HG03432 (cell line): ENCODE results near the gene RASA2.
A peak's percentile ranks its signal among the peaks of the same experiment; 100 is the strongest.
"Not testable (repeated sequence)": the region's sequence is repeated elsewhere in the genome, so short reads cannot be mapped to it uniquely, and the experiment has no call there.

Experiments
- ATAC-seq: cut with Tn5 transposase; IDR thresholded peaks from one replicate; pipeline ENCODE4 v1.9.1; 2021; ENCODE audit warnings: mild to moderate bottlenecking, moderate library complexity; ENCODE audit not compliant: unreplicated experiment

RASA2 gene

DNA sequence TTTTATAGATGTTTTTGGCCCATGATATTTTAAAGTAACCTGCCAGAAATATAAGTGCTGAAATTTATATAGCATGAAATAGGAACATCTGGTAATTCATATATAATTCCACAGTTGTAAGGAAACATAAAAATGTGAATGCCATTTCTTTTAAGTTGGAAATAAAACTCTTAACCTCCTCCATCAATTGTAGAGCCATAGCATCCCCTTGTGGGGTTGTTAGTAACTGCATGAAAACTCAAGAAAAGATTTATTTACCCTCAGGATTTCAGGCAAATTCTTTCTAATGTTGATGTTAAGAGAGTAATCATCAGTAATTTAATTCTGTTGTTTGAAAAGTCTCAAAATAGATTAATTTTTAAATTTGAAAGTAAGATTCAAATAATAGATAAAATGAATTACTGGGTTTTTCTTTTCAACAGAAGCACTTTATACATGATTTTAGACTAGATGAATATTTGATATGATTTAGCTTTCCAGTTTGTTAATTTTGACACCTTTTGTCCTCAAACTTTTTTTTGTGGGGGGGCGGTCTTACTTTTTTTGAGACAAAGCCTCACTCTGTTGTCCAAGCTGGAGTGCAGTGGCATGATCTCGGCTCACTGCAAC, 74.7 kb downstream of the RASA2 start:
- ATAC-seq, result no peak

DNA sequence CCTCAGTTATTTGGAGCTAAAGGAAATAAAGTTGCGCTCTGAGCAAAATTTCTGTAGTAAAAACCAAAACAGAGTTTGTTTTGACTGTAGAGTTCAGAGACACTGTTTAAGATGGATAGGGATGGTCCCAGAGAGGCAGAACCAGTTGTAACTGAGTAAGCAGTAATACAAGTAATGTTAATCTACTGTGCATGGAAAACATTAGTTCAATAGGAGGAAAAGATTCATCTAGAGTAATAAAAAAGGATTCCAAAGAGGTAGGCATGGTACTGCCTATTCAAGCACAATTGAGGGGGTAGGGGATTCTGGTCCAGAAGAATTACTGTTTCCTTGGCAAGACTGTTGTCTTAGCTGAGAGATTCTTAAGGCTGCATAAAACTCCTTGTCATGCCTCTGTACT, 77.4 kb downstream of the RASA2 start:
- ATAC-seq, result no peak

DNA sequence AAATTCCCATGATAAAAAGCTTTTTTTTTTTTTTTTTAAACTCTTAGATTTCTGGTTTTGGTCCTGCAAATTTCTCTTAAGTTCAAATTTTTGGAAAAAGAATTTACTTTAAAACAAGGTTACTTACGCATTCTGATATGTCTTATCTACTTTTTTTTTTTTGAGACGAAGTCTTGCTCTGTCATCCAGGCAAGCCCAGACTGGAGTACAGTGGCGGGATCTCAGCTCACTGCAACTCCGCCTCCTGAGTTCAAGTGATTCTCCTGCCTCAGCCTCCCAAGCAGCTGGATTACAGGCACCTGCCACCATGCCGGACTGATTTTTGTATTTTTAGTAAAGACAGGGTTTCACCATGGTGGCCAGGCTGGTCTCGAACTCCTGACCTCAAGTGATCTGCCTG, 83.2 kb downstream of the RASA2 start:
- no peak for ATAC-seq

DNA sequence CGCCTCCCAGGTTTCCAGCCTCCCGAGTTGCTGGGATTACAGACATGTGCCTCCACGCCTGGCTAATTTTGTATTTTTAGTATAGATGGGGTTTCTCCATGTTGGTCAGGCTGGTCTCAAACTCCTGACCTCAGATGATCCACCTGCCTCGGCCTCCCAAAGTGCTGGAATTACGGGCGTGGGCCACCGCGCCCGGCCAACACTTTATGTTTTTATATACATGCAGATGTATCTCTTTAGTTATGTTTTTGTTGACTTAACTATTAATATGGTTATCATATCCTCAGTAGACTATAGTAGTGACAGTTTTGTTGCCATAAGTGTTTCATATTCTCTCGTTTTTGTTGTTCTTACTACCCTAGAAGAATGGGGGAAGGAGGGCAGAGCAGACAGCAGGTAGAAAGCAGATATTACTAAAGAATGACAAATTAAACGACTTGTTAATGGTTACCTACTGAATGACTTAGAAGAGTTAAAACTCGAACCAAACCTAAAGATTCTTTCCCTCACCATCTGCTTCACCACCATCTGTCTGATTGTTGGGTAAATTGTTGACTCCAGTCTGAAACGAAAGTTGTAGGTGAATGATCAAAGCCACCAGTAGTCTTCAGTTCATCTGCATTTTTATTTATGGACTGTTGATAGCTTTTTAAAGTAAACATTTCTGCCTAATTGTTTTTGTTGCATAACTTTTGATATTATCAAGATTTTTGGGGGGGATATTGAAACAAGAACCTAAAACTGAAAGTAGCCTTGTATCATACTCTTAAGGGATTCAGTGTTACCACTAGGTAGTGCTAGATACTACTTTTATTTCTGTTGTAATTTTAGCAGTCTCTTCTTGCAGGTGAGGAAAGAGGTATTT, 89.3 kb downstream of the RASA2 start:
- ATAC-seq, result peak; percentile 76

DNA sequence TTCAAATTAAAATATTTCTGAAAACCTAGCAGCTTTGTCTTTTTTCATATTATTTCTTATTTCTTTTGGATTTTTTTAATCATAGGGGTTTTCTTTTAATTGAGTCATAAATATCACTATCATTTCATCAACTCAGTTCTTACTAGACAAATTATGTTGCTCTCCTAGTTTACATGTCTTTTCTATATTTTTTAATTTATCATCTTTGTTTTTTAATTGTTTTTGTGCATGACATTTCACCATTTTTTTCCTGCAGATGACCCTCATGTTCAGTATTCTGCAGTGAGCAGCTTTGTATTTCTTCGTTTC, 89.9 kb downstream of the RASA2 start:
- no peak for ATAC-seq

DNA sequence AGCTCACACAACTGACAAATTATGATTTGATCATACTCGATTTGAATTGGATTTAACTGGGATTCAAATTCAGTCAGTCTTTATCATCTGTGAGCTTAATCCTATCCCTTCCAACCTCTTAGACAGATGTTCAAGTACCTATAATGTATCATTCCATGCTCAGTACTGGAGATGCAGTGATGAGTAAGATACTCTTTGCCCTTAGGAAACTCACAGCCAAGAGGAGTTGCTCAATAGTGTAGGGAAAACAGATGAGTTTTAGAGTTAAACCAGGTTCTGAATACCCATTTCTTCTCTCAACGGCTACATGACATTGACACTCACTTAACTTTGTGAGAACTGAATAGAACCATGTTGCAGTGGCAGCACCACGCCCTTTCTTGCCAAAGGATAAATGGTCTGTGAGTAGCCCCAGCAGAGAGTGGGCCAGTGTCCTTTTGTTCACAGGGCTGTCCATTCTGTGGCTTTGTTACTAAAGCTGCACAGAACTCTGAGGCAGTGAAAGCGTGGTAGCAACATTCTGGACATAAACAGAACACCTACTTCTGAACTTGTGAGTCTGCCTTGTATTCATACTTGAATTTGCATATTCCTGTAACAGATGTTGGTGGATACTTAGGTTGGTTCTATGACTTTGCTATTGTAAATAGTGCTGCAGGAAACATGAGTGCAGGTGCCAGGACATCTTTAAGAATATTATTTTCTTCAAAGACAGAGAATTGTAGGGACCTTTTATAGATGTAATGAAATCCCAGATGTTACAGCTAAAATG, 91.6 kb downstream of the RASA2 start:
- no peak for ATAC-seq

DNA sequence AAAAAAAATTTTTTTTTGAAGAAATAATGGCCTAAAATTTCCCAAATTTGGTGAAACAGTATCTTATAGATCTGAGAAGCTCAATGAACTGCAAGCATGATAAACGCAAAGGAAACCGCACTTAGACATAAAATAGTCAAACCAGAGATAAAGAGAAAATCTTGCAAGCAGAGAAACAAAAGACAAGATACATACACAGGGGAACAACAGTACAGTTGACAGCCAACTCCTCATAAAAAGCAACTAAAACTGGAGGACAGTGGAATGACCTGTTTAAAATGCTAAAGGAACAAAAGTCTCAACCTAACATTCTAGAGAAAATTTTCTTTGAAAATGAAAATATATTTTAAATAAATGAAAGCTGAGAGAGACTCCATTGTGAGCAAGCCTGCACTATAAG, 107.5 kb downstream of the RASA2 start:
- no peak for ATAC-seq

DNA sequence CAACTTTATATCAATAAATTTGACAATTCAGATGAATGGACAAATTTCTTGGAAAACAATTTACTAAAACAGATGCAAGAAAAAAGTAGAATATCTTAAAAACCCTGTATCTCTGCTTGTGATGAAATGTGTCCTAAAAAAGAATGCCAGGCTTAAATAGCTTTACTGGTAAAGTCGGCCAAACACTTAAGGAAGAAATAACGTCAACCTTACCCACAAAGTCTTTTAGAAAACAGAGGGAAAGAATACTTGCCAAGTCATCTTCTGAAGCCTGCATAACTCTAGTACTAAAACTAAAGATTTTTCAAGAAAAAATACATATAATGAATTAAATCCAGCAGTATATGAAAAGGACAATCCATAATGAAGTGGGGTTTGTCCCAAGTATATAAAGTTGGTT, 111.1 kb downstream of the RASA2 start:
- ATAC-seq, result no peak

DNA sequence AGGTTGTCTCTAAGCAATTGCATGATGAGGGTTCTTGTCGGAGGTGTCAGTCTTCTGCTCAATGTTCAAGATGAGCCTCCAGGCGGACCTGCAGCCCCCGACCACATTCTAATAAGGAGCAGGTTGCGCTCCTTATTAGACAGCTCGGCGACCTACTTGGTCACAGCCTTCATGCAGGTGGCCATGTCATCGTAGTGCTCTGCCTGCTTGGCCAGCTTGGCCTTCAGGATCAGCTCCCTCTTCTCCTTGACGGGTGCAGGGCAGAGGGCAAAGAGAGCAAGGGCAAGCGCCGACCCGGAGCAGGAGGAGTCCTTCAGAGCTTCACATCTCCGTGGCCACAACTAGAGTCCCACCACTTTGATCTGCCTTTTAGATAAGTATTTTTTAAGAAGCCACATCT, 113.5 kb downstream of the RASA2 start:
- ATAC-seq, result no peak

DNA sequence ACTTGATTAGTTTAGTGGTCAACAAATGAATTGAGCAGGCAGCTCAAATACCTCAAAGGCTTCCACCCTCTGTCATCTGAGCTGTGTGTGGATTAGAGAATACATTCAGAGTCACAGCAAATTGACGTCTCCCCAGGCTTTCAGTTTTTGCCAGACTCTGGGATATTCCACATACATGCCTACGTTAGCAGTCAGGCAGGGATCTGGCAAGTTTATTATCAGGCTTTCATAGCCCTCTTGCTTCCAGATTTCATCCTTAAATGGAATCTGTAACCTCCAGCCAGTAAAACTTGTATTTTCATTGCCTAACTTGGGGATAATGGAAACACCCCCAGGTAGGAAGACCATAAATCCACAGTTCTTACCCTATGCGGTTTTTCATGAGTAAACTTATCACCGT, 115.9 kb downstream of the RASA2 start:
- ATAC-seq, result no peak

DNA sequence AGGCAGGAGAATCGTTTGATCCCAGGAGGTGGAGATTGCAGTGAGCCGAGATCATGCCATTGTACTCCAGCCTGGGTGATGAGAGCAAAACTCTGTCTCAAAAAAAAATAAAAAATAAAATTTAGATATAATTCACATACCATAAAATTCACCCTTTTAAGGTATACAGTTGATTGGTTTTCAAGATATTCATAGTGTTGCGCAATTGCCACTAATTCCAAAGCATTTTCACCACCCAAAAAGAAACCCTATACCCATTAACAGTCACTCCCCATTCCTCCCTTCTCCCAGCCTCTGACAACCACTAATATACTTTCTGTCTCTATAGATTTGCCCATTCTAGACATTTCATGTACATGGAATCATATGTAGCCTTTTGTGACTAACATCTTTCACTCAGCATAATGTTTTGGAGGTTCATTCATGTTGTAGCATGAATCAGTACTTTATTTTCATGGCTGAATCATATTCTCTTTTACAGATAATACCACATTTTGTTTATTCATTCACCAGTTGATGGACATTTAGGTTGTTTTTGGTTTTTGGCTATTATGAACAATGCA, 116.7 kb downstream of the RASA2 start:
- no peak for ATAC-seq

DNA sequence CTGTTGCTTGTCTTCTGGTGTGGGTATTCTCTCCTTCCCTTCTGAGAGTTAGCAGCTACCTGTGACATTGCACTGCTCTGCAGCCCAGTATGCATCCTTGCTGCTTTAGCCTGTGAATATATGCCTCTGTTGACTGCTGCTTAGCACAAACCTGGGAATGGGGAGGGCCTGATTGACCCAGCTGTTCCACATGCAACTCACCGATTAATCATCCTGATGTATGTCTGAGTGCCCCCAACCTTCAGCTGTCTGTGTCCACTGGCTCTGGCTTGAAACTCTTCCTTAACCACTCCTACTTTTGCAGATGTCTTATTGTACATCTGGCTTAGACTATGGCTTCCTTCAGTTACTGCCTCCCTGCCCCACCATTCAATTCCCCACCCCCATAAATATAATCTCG, 119.1 kb downstream of the RASA2 start:
- no peak for ATAC-seq

DNA sequence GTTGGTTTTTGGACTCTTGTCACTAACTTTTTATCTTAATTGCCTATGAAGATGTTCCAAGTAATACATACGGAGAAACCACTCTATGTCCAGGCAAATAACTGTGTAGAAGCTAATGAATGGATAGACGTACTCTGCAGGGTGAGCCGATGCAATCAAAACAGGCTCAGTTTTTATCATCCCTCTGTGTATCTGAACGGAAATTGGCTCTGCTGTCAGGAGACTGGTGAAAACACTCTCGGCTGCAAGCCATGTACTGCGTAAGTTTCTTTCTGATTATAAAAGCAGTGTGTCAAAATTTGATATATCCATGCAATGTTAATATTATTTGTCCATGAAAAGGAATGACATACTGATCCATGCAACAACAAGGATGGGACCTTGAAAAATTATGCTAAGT, 121.6 kb downstream of the RASA2 start:
- ATAC-seq, result no peak

DNA sequence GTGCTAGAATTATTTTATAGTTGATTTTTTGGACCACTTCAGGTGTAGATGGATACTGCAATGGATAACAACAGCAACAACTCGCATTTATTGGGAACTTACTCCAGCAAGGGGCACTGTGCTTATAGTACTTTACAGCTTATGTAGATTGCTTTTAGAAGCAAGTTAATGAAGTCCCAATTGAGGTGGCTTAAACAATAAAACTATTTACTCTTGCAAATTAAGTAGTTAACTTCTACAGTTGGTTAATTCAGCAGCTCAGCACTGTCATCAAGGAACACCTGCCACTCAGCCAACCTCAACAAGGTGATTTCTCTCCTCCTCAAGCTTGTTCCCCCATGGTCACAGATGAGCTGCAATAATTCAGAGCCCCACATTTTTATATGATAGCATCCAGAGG, 124.1 kb downstream of the RASA2 start:
- ATAC-seq, result no peak

DNA sequence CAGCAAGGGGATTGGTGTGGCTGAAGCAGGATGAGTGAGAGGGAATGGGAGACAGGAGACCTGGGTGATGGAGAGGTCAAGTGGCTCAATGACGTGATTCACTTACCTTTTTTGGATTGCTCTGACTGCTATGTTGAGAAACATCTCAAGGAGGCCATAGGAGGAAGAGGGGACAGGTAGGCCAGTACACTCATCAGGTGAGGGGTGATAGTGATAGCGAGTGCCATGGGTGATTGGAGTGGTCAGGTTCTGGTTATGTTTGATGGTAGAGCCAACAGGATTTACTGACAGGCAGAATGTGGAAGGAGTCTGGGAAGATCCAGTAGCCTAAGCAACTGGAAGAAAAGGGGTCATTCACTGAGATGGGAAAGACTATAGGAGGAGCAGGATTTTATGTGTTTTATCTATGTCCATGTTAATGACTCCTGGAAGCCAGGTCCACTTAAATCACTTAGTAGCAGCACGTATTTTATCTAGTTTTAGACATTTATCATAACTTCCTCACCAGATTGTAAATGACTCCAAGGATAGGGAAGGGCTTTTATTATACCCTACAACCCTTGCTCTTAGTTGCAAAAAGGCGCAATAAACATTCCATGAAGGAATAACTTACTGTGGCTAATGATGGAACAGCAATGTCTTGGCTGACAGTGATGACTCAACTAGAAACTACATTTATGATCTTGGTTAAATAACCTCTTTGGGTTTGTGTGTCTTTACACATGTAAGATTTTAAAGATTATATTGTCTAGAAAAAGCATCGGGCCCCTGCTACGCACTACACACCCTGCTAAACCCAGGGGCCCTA, 131.5 kb downstream of the RASA2 start:
- no peak for ATAC-seq

DNA sequence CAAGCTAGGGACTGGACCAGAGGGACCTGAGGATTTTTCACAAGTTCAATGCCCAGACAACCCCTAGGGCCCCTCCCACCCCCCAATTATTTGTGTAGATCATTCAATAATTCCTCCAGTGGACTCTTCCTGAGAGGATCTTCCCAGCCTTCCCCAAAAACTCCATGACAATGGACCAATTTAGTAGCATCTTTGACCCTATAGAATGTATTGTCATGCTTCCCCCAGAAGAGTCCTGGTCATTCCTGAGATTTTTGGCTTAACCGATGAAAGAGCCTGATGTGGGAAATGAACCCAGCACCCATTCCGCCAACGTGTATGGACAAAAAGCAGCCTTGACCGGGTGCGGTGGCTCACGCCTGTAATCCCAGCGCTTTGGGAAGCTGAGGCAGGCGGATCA, 132.1 kb downstream of the RASA2 start:
- no peak for ATAC-seq

DNA sequence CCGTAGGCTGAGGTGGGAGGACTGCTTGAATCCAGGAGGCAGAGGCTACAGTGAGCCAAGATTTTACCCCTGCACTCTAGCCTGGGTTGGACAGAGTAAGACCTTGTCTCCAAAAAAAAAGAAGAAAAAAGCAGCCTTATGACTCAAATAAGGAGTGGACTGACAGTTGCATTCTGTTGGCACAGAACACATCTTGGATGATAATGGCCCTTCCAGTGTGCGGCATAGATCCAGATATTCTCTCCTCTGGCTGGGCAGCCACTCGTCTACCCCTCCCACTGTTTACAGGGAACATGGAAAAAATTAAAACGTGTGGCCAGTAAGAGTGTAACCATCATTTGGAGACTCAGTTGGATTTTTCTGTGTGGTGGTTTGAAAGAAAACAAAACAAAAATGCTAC, 132.6 kb downstream of the RASA2 start:
- ATAC-seq, result no peak

DNA sequence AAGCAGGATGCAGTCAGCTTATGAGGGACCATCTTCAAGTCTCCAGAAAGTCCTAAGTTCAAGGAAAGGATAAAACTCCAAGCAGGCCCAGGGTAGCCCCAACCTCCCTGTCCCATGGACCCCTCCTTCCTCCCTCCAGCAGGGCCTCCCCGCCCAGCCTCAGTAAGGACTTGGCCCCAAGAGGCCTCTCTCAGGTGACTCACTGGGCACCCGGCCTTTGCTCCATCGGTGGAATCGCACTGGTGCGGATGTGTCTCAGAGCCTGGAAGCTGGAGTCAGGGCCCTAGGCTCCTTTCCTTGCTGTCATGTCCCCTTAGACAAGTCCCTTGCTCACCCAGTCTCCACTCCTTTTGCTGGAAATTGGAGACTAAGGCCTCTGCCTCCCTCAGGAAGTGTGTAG, 136.9 kb downstream of the RASA2 start:
- ATAC-seq, result no peak

DNA sequence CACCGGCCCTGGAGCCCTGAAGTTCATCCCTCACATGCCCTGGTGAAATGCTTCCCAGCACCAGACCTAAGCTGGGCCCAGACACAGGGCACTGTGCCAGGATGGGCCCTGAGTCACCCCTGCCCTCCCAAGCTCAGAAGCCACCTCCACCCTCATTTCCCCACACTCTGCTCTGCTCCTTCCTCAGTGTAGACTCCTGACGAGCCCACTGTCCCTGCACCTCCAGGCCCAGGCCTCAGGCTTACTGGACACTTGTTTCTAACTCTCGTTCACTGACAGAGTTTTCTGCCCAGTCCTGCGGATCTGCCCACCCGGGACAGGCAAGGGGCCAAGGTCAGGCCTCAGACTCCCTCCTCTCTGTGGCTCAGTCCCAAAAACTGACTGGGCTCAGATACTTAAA, 138.7 kb downstream of the RASA2 start:
- no peak for ATAC-seq

DNA sequence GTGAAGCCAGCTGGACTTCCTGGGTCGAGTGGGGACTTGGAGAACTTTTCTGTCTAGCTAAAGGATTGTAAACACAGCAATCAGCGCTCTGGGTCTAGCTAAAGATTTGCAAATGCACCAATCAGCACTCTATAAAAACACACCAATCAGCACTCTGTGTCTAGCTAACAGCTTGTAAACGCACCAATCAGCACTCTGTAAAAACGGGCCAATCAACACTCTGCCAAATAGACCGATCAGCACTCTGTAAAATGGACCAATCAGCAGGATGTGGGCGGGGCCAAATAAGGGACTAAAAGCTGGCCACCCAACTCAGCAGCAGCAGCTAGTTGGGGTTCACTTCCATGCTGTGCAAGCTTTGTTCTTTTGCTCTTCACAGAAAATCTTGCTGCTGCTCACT, 141.5 kb downstream of the RASA2 start:
- not testable (repeated sequence) for ATAC-seq

DNA sequence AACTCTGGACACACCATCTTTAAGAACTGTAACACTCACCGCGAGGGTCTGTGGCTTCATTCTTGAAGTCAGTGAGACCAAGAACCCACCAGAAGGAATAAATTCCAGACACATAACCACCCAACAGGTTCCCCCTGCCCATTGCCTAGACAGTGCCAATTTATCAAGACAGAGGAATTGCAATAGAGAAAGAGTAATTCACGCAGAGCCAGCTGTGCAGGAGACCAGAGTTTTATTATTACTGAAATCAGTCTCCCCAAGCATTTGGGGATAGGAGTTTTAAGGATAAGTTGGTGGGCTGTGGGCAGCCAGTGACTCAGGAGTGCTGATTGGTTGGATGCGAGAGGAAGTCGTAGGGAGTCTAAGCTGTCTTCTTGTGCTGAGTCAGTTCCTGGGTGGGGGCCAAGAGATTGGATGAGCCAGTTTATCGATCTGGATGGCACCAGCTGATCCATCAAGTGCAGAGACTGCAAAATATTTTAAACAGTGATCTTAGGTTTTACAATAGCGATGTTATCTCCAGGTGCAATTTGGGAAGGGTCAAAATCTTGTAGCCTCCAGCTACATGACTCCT, 142.1 kb downstream of the RASA2 start:
- not testable (repeated sequence) for ATAC-seq
